Activated naive CD8-positive, alpha-beta T cell treated with anti-CD3 and anti-CD28 coated beads, Interleukin-2, amount 50 U/mL, for 24 hours (primary cell): ENCODE measurements around the gene RDH5.

Experiments used
- ATAC-seq: fragments of 150-1000 bp; cut with Tn5 transposase; one replicate; pipeline ENCODE4 v1.10.0; 2021
- DNase-seq: peaks from one replicate; pipeline ENCODE4 v3.0.0; 2021
- H3K27ac Mint-ChIP-seq: one replicate; pipeline ENCODE4 v1.8.0; 2021; ENCODE audit warnings: mild to moderate bottlenecking, mixed read lengths
- H3K27me3 Mint-ChIP-seq: one replicate; pipeline ENCODE4 v1.8.0; 2021; ENCODE audit warnings: mixed read lengths
- H3K36me3 Mint-ChIP-seq: one replicate; pipeline ENCODE4 v1.8.0; 2021; ENCODE audit warnings: low read depth, mixed read lengths
- H3K4me1 Mint-ChIP-seq: one replicate; pipeline ENCODE4 v1.8.0; 2021; ENCODE audit warnings: mixed read lengths
- H3K4me3 Mint-ChIP-seq: one replicate; pipeline ENCODE4 v1.8.0; 2021; ENCODE audit warnings: mild to moderate bottlenecking, moderate library complexity, mixed read lengths
- H3K9me3 Mint-ChIP-seq: one replicate; pipeline ENCODE4 v1.8.0; 2021; ENCODE audit warnings: mixed read lengths

RDH5 gene

GRCh38 chr12:55720071-55720564 is at the start of gene RDH5:
Gene RDH5, plus strand, starts transcription at chr12:55720393. Its CDS starts 792 bp downstream, at chr12:55721185.
- H3K4me1 Mint-ChIP-seq = peaks cover 34% of the 10 kb centered on the region
- peaks cover 4% of the 10 kb centered on the region for H3K27me3 Mint-ChIP-seq
- no peak for DNase-seq
- H3K4me3 Mint-ChIP-seq = no peak within 1 kb of the TSS
- no peak within 1 kb of the TSS for H3K27ac Mint-ChIP-seq
- H3K36me3 Mint-ChIP-seq = peaks cover 5% of the 10 kb centered on the region
- no peaks in the 10 kb centered on the region for H3K9me3 Mint-ChIP-seq
- no peak for ATAC-seq

GRCh38 chr12:55671746-55672145 is 48.4 kb upstream of the RDH5 start:
- H3K36me3 Mint-ChIP-seq = no peaks in the 10 kb centered on the region
- H3K9me3 Mint-ChIP-seq = no peaks in the 10 kb centered on the region
- H3K4me1 Mint-ChIP-seq = no peaks in the 10 kb centered on the region
- ATAC-seq (no peak), DNase-seq (no peak)
- H3K27me3 Mint-ChIP-seq = peaks cover 2% of the 10 kb centered on the region
- no peak overlapping the region for H3K27ac Mint-ChIP-seq
- no peak overlapping the region for H3K4me3 Mint-ChIP-seq

GRCh38 chr12:55673638-55674037 is 46.6 kb upstream of the RDH5 start:
- Mint-ChIP-seq H3K27ac (peak overlapping the region; percentile 3), H3K4me1 (no peaks in the 10 kb centered on the region), H3K27me3 (peaks cover 2% of the 10 kb centered on the region), H3K9me3 (no peaks in the 10 kb centered on the region), H3K36me3 (no peaks in the 10 kb centered on the region), H3K4me3 (no peak overlapping the region)
- ATAC-seq (no peak), DNase-seq (no peak)

GRCh38 chr12:55675666-55676065 is 44.5 kb upstream of the RDH5 start:
- no peak for ATAC-seq
- Mint-ChIP-seq H3K4me1 (peaks cover under 1% of the 10 kb centered on the region), H3K27me3 (peaks cover 9% of the 10 kb centered on the region), H3K36me3 (no peaks in the 10 kb centered on the region), H3K4me3 (no peak overlapping the region), H3K9me3 (no peaks in the 10 kb centered on the region), H3K27ac (no peak overlapping the region)
- no peak for DNase-seq

- peaks cover 18% of the 10 kb centered on the region for H3K27me3 Mint-ChIP-seq
- H3K9me3 Mint-ChIP-seq = no peaks in the 10 kb centered on the region
- no peak for DNase-seq
- H3K4me1 Mint-ChIP-seq = peaks cover 11% of the 10 kb centered on the region
- H3K27ac Mint-ChIP-seq = no peak overlapping the region
- H3K36me3 Mint-ChIP-seq = no peaks in the 10 kb centered on the region
- no peak overlapping the region for H3K4me3 Mint-ChIP-seq
- ATAC-seq = no peak
These were observed 43.5 kb upstream of the RDH5 start for GRCh38 chr12:55676707-55677106.

- DNase-seq (no peak), ATAC-seq (no peak)
- Mint-ChIP-seq H3K9me3 (no peaks in the 10 kb centered on the region), H3K4me3 (no peak overlapping the region), H3K27ac (no peak overlapping the region), H3K36me3 (no peaks in the 10 kb centered on the region), H3K4me1 (peaks cover 13% of the 10 kb centered on the region), H3K27me3 (peaks cover 22% of the 10 kb centered on the region)
These were observed 40.5 kb upstream of the RDH5 start for GRCh38 chr12:55679691-55680090.

- H3K27me3 Mint-ChIP-seq = peaks cover 22% of the 10 kb centered on the region
- no peak overlapping the region for H3K4me3 Mint-ChIP-seq
- ATAC-seq (peak; percentile 75), DNase-seq (no peak)
- H3K27ac Mint-ChIP-seq = no peak overlapping the region
- H3K36me3 Mint-ChIP-seq = no peaks in the 10 kb centered on the region
- no peaks in the 10 kb centered on the region for H3K9me3 Mint-ChIP-seq
- H3K4me1 Mint-ChIP-seq = peaks cover 13% of the 10 kb centered on the region
These were observed 38.8 kb upstream of the RDH5 start for GRCh38 chr12:55681142-55682077.

GRCh38 chr12:55682087-55682796 is 38.0 kb upstream of the RDH5 start:
- no peak for ATAC-seq
- no peaks in the 10 kb centered on the region for H3K36me3 Mint-ChIP-seq
- H3K4me1 Mint-ChIP-seq = peaks cover 17% of the 10 kb centered on the region
- no peak overlapping the region for H3K4me3 Mint-ChIP-seq
- no peaks in the 10 kb centered on the region for H3K9me3 Mint-ChIP-seq
- no peak for DNase-seq
- peaks cover 22% of the 10 kb centered on the region for H3K27me3 Mint-ChIP-seq
- no peak overlapping the region for H3K27ac Mint-ChIP-seq

- Mint-ChIP-seq H3K36me3 (no peaks in the 10 kb centered on the region), H3K27ac (no peak overlapping the region), H3K4me3 (no peak overlapping the region), H3K27me3 (peaks cover 22% of the 10 kb centered on the region), H3K9me3 (no peaks in the 10 kb centered on the region), H3K4me1 (peaks cover 24% of the 10 kb centered on the region)
- ATAC-seq (no peak), DNase-seq (no peak)
These were observed 36.5 kb upstream of the RDH5 start for GRCh38 chr12:55683676-55684075.

- ATAC-seq = no peak
- Mint-ChIP-seq H3K27ac (no peak overlapping the region), H3K27me3 (peaks cover 20% of the 10 kb centered on the region), H3K9me3 (no peaks in the 10 kb centered on the region), H3K4me3 (no peak overlapping the region), H3K36me3 (no peaks in the 10 kb centered on the region), H3K4me1 (peaks cover 24% of the 10 kb centered on the region)
- DNase-seq = no peak
These were observed 35.3 kb upstream of the RDH5 start for GRCh38 chr12:55684761-55685370.

- ATAC-seq = no peak
- no peak for DNase-seq
- Mint-ChIP-seq H3K27ac (no peak overlapping the region), H3K36me3 (no peaks in the 10 kb centered on the region), H3K27me3 (peaks cover 15% of the 10 kb centered on the region), H3K9me3 (no peaks in the 10 kb centered on the region), H3K4me3 (no peak overlapping the region), H3K4me1 (peaks cover 23% of the 10 kb centered on the region)
These were observed 34.5 kb upstream of the RDH5 start for GRCh38 chr12:55685671-55686070.

GRCh38 chr12:55686366-55687010 is 33.7 kb upstream of the RDH5 start:
- Mint-ChIP-seq H3K4me3 (no peak overlapping the region), H3K27me3 (peaks cover 7% of the 10 kb centered on the region), H3K9me3 (no peaks in the 10 kb centered on the region), H3K4me1 (peaks cover 15% of the 10 kb centered on the region), H3K36me3 (no peaks in the 10 kb centered on the region), H3K27ac (no peak overlapping the region)
- ATAC-seq (no peak), DNase-seq (no peak)

- H3K27ac Mint-ChIP-seq = no peak overlapping the region
- peaks cover 11% of the 10 kb centered on the region for H3K4me1 Mint-ChIP-seq
- peak; percentile 44 for DNase-seq
- no peaks in the 10 kb centered on the region for H3K36me3 Mint-ChIP-seq
- no peak overlapping the region for H3K4me3 Mint-ChIP-seq
- no peaks in the 10 kb centered on the region for H3K9me3 Mint-ChIP-seq
- peak; percentile 79 for ATAC-seq
- peaks cover under 1% of the 10 kb centered on the region for H3K27me3 Mint-ChIP-seq
These were observed 32.4 kb upstream of the RDH5 start for GRCh38 chr12:55687746-55688145.
